HG03135 (cell line): ENCODE data around the gene SPAG9.
"Not testable (repeated sequence)": the region's sequence is repeated elsewhere in the genome, so short reads cannot be mapped to it uniquely, and the experiment has no call there.

Experiments used
- ATAC-seq: cut with Tn5 transposase; IDR thresholded peaks from one replicate; pipeline ENCODE4 v1.9.1; 2021; ENCODE audit warnings: mild to moderate bottlenecking, moderate library complexity; ENCODE audit not compliant: unreplicated experiment

The SPAG9 gene

DNA sequence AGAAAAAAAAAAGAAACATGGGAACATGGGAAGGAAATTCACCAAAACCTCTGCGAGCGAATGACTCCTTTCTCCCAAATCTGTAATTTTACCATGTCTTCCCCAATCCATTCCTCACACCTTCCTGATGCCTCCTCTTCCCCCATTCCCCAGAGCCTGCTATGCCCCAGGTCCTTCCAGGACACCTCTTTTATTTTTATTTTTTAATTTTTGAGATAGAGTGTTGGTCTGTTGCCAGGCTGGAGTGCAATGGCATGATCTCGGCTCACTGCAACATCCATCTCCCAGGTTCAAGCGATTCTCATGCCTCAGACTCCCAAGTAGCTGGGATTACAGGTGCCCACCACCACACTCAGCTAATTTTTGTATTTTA is 179.0 kb downstream of the SPAG9 start:
- ATAC-seq = not testable (repeated sequence)

- no peak for ATAC-seq
Measured at GRCh38 chr17:50939795-50940684, 180.6 kb downstream of the SPAG9 start.

DNA sequence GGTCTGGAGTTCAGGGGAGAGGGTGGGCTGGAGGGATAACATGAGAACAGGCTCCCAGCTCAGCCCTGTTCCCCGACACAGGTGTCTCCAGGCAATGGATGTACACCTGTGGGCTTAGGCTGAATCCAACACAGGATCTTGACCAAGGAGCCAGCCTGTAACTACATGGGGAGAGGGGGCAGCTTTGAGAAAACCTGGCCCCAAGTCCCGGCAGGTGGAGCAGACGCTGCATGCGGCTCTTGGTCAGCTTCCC is 181.2 kb downstream of the SPAG9 start:
- no peak for ATAC-seq

GRCh38 chr17:50938821-50939541 is 181.7 kb downstream of the SPAG9 start:
- ATAC-seq = no peak

DNA sequence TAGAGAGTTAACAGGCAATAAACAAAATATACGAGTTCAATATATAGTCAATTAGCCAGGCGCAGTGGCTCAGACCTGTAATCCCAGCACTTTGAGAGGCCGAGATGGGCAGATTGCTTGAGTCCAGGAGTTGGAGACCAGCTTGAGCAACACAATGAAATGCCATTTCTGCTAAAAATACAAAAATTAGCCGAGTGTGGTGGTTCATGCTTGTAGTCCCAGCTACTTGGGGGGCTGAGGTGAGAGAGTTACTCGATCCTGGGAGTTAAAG is 184.7 kb downstream of the SPAG9 start:
- no peak for ATAC-seq

GRCh38 chr17:50935221-50935995 is 185.3 kb downstream of the SPAG9 start:
- no peak for ATAC-seq

DNA sequence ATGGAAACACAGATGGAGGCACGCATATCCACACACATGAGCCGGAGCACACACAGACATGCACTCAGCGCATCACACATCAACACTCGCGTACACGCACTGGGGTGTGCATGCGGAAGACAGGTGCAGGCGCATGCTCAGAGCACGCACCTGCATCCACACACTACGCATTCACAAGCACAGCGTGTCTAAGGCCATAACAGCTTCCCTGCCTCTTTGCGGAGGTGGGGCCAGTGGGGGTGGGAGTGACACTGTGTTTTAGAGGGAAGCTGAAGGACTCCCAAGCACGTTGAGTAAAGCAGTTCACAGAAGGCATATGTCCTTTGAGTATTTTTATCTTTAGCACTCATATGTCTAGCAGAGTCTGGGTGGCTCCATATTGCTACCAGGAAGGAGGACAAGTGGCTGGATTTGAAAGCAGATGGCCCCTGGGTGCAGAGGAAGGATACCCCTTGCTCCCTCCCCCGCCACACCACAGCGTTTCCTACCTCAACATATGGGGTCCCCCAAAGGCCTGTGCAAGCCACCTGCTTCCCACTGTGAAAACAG is 185.9 kb downstream of the SPAG9 start:
- ATAC-seq = no peak

DNA sequence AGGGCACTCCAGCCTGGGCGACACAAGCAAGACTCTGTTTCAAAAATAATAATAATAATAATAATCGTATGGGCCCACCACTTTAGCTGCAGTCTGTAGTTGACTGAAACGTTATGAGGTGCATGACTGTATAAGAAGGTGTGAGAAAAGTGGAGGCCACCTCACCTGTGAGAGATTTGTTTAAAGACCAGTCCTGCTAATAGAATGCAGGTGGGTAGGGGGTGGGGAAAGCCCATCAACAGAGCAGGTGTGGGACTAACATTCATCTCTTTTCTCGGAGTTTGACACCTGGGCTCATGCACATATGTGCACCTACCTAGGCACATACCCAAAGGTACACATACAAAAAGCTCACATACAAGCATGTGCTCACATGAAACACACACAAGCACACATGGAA is 186.5 kb downstream of the SPAG9 start:
- ATAC-seq = no peak

- ATAC-seq = peak; percentile 57
Measured at GRCh38 chr17:50931144-50931908, 189.3 kb downstream of the SPAG9 start.

- no peak for ATAC-seq
Measured at GRCh38 chr17:50928646-50929045, 192.0 kb downstream of the SPAG9 start.

- ATAC-seq = no peak
Measured at GRCh38 chr17:50927287-50927686, 193.4 kb downstream of the SPAG9 start.

DNA sequence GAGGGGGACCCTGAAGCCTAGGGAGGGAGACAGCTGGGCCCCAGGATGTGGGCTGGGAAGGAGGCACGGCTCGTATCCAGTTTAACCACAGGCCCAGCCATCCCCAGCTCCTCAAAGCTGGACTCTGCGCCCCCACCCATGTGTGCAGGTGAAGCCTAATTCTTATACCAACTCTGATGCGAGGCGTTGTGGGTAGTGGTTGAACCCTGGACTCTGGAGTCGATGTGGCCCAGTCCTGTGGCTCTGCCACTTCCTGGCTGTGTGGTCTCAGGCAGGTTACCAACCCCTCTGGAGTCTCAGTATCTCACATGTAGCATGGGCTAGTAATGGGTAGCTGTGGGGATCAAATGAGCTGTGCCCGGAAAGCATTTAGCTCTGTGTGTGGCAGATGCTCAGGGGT is 194.1 kb downstream of the SPAG9 start:
- no peak for ATAC-seq

DNA sequence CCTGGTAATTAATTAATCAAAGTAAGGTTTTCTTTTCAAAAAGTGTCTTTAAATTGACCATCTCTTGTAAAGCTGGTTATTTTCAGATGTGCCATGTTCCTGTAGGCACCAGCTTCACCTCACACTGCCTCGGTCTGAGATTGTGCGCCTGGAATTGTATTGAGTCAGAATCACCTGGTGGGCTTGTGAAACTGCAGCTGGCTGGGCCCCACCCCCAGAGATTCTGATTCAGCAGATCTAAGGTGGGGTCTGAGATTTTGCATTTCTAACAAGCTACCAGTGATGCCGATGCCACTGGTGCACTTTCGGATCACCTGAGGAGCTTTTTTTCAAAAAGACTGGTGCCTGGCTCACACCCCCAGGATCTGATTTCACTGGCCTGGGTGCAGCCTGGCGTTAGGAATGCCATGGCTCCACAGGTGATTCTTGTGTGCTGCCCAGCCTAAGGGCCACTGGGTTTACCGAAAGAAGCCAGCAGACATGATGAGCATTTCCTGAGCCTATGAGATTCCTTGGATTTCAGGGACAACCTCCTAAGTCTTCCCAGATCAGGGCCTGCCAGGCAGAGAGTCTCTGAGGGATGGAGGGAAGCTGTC is 195.3 kb downstream of the SPAG9 start:
- ATAC-seq = no peak

- ATAC-seq = no peak
Measured at GRCh38 chr17:50924800-50925199, 195.9 kb downstream of the SPAG9 start.

GRCh38 chr17:50924300-50924699 is 196.4 kb downstream of the SPAG9 start:
- ATAC-seq = no peak

GRCh38 chr17:50923611-50924010 is 197.1 kb downstream of the SPAG9 start:
- ATAC-seq = no peak

DNA sequence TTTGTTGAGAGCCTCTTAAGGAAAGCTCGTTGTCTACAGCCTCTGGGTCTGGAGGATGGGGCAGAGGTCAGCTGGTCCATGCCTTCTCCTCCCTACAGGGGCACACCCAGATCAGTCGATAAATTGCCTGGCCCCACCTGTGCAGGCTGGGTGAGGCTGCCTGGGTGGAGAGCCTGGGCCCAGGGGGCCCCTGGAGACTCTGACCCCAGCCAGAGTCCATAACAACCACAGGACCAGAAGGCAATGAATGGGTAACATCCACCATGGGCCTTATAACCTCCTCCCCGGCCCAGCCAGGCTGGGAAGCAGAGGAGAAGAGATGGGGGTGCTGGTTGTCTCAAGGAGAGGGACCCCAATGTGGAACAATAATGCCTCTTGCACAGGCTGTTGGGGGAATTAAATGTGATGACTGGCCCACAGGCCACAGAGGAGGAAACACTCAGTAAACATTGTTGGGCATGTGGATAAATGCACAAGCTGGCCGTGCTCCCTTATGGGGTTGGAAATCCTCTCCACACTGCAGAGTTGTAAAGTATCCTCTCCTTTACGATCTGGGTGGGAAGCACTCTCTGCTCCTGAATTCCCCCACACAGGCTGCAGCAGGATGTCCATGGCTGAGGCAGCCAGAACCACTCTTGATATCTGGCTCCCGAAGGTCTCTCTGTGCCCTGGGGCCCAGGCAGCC is 197.8 kb downstream of the SPAG9 start:
- ATAC-seq = no peak

DNA sequence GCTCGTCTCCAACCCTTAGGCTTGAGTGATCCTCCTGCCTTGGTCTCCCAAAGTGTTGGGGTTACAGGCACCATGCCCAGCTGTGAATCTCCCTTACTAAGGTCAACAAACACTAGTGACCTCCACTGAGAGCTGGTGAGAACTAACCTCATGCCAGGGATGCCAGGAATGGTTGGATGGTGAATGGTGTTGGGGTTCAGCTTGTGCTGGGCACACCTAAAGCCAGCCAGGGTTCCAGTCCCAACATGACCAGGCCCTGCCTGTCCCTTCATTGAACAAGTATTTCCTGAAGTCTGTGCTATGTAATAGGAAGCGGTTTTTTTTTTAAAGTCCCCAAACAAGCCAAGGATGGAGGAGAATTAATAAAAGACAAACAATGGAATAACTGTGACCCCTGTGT is 198.6 kb downstream of the SPAG9 start:
- no peak for ATAC-seq

DNA sequence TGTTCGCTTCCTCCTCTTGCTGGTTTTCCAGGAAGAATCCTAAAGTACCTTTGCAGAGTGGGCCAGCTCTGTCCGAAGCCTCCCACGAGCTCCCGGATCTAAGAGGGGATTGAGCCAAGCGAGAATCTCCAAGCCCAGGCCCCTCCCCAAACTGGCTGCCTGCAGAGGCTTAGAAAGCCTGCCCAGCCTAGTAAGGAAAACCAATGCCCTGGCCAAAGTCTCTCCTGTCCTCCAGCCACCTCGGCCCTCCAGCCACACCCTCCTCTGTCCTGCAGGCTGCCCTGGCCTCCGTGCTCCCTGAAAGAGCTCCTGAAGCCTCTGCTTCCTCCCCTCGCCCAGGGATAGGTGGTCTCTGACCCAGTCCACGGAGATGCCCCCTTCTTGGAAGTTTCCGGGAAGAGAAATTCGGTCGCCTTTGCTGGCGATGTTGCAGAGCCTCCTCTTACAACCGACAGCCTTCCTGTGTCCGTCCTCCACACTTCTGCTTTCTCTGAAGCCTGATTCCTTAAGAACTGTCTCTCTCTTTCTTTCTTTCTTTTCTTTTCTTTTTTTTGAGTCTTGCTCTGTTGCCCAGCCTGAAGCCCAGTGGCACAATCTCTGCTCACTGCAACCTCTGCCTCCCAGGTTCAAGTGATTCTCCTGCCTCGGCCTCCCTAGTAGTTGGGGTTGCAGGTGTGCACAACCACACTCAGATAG is 199.6 kb downstream of the SPAG9 start:
- no peak for ATAC-seq

- no peak for ATAC-seq
Measured at GRCh38 chr17:50920041-50920410, 200.6 kb downstream of the SPAG9 start.
